ENCODE measurements around the gene ITIH1. TPM values are rescaled to one million over a fixed set of nuclear protein-coding genes. Genes with fewer than 3 reads are reported as not detected.

Gene ITIH1
- total RNA-seq, 2 experiments from 2014 or later, result not detected

GRCh38 chr3:52784021-52784621 is 6.7 kb downstream of the ITIH1 start:
- intact Hi-C loops (cut with DNase I, micrococcal nuclease), result no loop called here
- ATAC-seq (ENCODE audit: poor library complexity) (no peak), DNase-seq (peak in 1 of 14 experiments; percentile 27)
- Mint-ChIP-seq H3K36me3 (ENCODE audit: low read depth) (no peaks in the 10 kb centered on the region), H3K27ac (no peak overlapping the region), H3K4me1 (ENCODE audit: low read depth) (no peaks in the 10 kb centered on the region), H3K27me3 (no peaks in the 10 kb centered on the region), H3K4me3 (no peak overlapping the region), H3K9me3 (no peaks in the 10 kb centered on the region)
- Histone ChIP-seq H3K36me3 (ENCODE audit: insufficient read depth, low read length) (no peaks in the 10 kb centered on the region), H3K27me3 (ENCODE audit: control insufficient read depth in 1 of 2, insufficient read depth in 2 of 2, low read length in 2 of 2) (no peaks in the 10 kb centered on the region), H3K4me1 (ENCODE audit: insufficient read depth, low read length) (no peaks in the 10 kb centered on the region), H3K9me3 (ENCODE audit: control insufficient read depth in 1 of 2, insufficient read depth in 1 of 2, low read length in 2 of 2) (no peaks in the 10 kb centered on the region), H3K27ac (ENCODE audit: low read depth in 1 of 2, low read length in 2 of 2) (no peak overlapping the region), H3K4me3 (ENCODE audit: low read length) (no peak overlapping the region)
- ChIA-PET POLR2A (no interaction called here), CTCF (no interaction called here)
- no peak for TF ChIP-seq CTCF (IDR thresholded peaks at IDR 0.05)

GRCh38 chr3:52784931-52785590 is 7.7 kb downstream of the ITIH1 start:
- Histone ChIP-seq H3K27ac (ENCODE audit: low read depth in 1 of 2, low read length in 2 of 2) (no peak overlapping the region), H3K4me3 (ENCODE audit: low read length) (no peak overlapping the region), H3K36me3 (ENCODE audit: insufficient read depth, low read length) (no peaks in the 10 kb centered on the region), H3K4me1 (ENCODE audit: insufficient read depth, low read length) (no peaks in the 10 kb centered on the region), H3K9me3 (ENCODE audit: control insufficient read depth in 1 of 2, insufficient read depth in 1 of 2, low read length in 2 of 2) (no peaks in the 10 kb centered on the region), H3K27me3 (ENCODE audit: control insufficient read depth in 1 of 2, insufficient read depth in 2 of 2, low read length in 2 of 2) (no peaks in the 10 kb centered on the region)
- intact Hi-C loops (cut with DNase I, micrococcal nuclease), result no loop called here
- DNase-seq (no peak), ATAC-seq (ENCODE audit: poor library complexity) (no peak)
- ChIA-PET POLR2A (no interaction called here), CTCF (no interaction called here)
- no peaks in the 10 kb centered on the region for H3K4me1 Mint-ChIP-seq (ENCODE audit: low read depth)
- no peaks in the 10 kb centered on the region for H3K36me3 Mint-ChIP-seq (ENCODE audit: low read depth)
- H3K4me3 Mint-ChIP-seq, result no peak overlapping the region
- no peak for TF ChIP-seq CTCF (IDR thresholded peaks at IDR 0.05)
- H3K27me3 Mint-ChIP-seq, result no peaks in the 10 kb centered on the region
- no peaks in the 10 kb centered on the region for H3K9me3 Mint-ChIP-seq
- H3K27ac Mint-ChIP-seq, result no peak overlapping the region

- H3K4me3 ChIP-seq (ENCODE audit: low read length), result no peak overlapping the region
- no peaks in the 10 kb centered on the region for H3K9me3 ChIP-seq (ENCODE audit: control insufficient read depth in 1 of 2, insufficient read depth in 1 of 2, low read length in 2 of 2)
- Mint-ChIP-seq H3K9me3 (no peaks in the 10 kb centered on the region), H3K4me3 (no peak overlapping the region), H3K4me1 (ENCODE audit: low read depth) (no peaks in the 10 kb centered on the region), H3K27me3 (no peaks in the 10 kb centered on the region), H3K36me3 (ENCODE audit: low read depth) (no peaks in the 10 kb centered on the region), H3K27ac (no peak overlapping the region)
- no peaks in the 10 kb centered on the region for H3K27me3 ChIP-seq (ENCODE audit: control insufficient read depth in 1 of 2, insufficient read depth in 2 of 2, low read length in 2 of 2)
- no peaks in the 10 kb centered on the region for H3K4me1 ChIP-seq (ENCODE audit: insufficient read depth, low read length)
- ChIA-PET CTCF (no interaction called here), POLR2A (no interaction called here)
- H3K36me3 ChIP-seq (ENCODE audit: insufficient read depth, low read length), result no peaks in the 10 kb centered on the region
- DNase-seq (no peak), ATAC-seq (ENCODE audit: poor library complexity) (no peak)
- intact Hi-C loops (cut with DNase I, micrococcal nuclease), result no loop called here
- H3K27ac ChIP-seq (ENCODE audit: low read depth in 1 of 2, low read length in 2 of 2), result no peak overlapping the region
- TF ChIP-seq CTCF (IDR thresholded peaks at IDR 0.05), result no peak
Observed at GRCh38 chr3:52786330-52787215, 9.2 kb downstream of the ITIH1 start.
